GM12864 (cell line): ENCODE measurements around the gene AKAP8L.

ENCODE experiments used
- DNase-seq: peaks from one replicate; pipeline ENCODE4 v3.0.0-alpha.2; 2011; ENCODE audit warnings: low read depth
- H3K4me3 ChIP-seq: 2 replicates; pipeline ENCODE4 v1.5.1; 2011; ENCODE audit warnings: mild to moderate bottlenecking, low read depth, low read length, control low read depth
- CTCF ChIP-seq: IDR thresholded peaks from 2 replicates; pipeline ENCODE4 v1.5.1; 2011; ENCODE audit warnings: low read depth, mild to moderate bottlenecking, moderate library complexity, low read length, control low read depth, inconsistent platforms; ENCODE audit errors: missing control alignments

AKAP8L gene

DNA sequence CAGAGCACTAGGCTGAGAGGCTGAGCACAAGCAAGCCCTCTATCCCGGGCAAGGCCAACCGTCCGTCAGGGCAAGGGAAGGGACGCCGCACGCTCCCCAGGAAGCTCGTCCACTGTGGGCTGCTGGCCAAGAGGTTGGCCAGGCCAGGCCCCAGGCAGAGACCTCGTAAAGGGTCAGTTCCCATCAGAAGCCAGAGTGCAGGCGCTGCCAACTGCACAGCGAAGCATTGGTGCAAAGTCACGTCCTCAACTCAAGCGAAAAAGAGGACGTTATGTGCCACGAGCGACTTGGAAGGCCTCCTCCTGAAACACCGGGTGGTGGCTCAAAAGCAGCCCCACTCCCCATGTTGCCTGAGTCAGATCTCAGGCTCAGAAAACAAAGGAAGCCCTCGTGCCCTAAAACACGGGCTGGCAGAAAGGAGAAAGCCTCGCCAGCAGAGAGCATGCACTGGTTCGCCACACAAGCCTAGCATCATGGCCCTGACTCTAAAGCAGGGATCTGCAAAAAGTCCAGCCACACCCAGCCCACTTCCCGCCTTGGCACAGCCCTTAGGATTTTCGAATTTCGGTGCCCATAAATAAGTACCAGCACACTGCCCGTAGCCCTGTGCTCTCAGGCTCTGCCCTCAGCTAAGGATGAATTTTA, 43.9 kb downstream of the AKAP8L start:
- TF ChIP-seq CTCF, result no peak
- DNase-seq, result no peak
- no peak overlapping the region for H3K4me3 ChIP-seq

- H3K4me3 ChIP-seq, result no peak overlapping the region
- no peak for DNase-seq
- no peak for TF ChIP-seq CTCF
Observed at GRCh38 chr19:15374105-15374651, 44.6 kb downstream of the AKAP8L start.

GRCh38 chr19:15373644-15374043, 45.1 kb downstream of the AKAP8L start:
- H3K4me3 ChIP-seq, result no peak overlapping the region
- DNase-seq, result no peak
- TF ChIP-seq CTCF, result no peak

GRCh38 chr19:15372891-15373301, 45.9 kb downstream of the AKAP8L start:
- TF ChIP-seq CTCF, result no peak
- DNase-seq, result no peak
- H3K4me3 ChIP-seq, result no peak overlapping the region

DNA sequence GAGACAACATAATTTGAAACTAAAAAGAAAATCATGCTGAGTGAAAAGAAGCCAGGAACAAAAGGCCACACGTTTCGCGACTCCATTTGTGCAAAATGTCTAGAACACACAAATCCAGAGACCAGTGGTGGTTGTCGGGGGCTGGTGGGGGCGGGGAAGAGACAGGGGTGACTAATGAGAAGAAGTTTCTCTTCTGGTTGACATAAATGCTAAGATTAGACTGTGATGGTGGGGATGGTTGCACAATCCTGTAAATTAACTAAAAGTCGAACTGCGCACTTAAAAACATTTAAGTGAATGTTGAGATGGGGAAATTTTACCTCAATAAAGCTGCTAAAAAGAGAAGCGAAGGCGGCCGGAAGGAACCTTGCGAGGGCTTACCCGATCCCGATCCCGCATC, 46.3 kb downstream of the AKAP8L start:
- no peak overlapping the region for H3K4me3 ChIP-seq
- no peak for TF ChIP-seq CTCF
- no peak for DNase-seq

DNA sequence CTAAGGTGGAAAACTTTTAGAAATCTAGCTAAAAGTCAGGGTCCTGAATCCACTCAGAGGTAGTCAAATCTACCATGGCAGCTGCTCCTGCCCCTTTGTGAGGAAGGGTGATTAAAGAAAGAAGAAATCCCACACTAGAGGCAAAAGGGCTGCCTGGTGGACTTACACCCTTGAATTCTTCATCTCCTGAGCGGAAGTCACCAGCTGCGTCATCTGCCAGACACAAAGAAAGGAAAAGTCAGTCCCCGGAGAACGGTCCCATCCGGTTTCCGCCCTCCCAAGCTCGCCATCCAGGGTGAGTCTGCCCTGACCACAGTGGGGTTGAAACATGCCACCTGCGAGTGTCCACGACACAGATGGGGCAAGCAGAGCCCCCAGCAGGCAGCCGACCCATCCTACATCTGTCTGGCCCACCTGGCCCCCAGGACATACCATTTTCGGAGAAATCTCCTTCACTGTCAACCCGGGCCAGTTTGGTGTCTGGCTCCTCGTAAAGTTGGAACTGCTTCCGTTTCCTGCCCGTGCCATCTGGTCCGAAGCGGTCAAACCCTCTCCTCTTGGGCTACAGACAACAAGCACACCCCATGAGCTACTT, 46.9 kb downstream of the AKAP8L start:
- no peak for DNase-seq
- TF ChIP-seq CTCF, result no peak
- no peak overlapping the region for H3K4me3 ChIP-seq

- no peak for TF ChIP-seq CTCF
- no peak for DNase-seq
Observed at GRCh38 chr19:15371119-15371518, 47.7 kb downstream of the AKAP8L start.

More at GRCh38 chr19:15371119-15371518, 47.7 kb downstream of the AKAP8L start:
- no peak overlapping the region for H3K4me3 ChIP-seq
